ENCODE measurements around the gene CERKL.
A peak's percentile ranks its signal among the peaks of the same experiment; 100 is the strongest.
"Not testable (repeated sequence)": the region's sequence is repeated elsewhere in the genome, so short reads cannot be mapped to it uniquely, and the experiment has no call there.

Gene CERKL, protein sequence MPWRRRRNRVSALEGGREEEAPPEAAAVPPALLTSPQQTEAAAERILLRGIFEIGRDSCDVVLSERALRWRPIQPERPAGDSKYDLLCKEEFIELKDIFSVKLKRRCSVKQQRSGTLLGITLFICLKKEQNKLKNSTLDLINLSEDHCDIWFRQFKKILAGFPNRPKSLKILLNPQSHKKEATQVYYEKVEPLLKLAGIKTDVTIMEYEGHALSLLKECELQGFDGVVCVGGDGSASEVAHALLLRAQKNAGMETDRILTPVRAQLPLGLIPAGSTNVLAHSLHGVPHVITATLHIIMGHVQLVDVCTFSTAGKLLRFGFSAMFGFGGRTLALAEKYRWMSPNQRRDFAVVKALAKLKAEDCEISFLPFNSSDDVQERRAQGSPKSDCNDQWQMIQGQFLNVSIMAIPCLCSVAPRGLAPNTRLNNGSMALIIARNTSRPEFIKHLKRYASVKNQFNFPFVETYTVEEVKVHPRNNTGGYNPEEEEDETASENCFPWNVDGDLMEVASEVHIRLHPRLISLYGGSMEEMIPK

DNA sequence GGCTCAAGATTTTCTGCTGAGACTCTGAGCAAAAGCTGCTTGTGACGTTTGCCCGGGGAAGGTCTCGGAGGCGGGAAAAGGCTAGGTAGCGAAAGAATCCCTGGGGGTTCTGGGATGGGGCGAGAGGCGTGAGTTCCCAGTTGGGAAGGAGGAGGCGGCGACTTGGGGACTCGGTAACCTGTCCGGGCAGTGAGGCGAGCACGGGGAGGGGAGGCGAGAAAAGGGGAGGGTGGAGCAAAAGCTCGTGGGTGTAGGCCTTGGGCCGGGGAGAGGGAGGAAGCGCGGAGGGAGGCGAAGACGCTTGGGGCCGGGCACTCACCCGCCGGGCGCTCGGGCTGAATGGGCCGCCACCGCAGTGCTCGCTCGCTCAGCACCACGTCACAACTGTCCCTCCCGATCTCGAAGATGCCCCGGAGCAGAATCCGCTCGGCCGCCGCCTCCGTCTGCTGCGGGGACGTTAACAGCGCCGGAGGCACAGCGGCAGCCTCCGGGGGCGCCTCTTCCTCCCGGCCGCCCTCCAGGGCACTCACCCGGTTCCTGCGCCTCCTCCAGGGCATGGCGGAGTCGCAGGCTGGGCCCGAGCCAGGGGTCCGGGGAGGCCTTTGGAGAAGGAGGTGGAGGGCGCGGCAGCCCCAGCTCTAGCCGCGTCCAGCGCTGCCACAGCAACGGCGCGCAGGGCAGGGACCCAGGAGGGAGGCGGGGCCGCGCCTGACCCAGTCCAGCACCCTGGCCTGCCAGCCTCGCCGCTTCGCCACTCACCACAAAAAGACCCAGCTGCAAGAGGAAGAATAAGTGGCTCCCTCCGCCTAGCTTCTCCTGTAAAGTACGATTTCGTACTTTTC is at the start of gene CERKL:
Gene CERKL, minus strand, starts transcription at position 656 of the 842 bp plus-strand sequence. Its CDS starts 99 bp downstream, at position 557.
- DNase-seq: no peak

DNA sequence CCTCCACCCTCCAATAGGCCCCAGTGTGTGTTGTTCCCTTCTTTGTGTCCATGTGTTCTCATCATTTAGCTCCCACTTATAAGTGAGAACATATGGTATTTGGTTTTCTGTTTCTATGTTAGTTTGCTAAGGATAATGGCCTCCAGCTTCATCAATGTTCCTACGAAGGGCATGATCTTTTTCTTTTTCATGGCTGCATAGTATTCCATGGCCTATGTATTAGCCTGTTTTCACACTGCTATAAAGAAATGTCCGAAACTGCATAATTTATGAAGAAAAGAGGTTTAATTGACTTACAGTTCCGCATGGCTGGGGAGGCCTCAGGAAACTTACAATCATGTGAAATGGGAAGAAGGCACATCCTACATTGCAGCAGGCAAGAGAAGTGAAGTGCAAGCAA is 45.6 kb upstream of the CERKL start:
- DNase-seq: not testable (repeated sequence)

DNA sequence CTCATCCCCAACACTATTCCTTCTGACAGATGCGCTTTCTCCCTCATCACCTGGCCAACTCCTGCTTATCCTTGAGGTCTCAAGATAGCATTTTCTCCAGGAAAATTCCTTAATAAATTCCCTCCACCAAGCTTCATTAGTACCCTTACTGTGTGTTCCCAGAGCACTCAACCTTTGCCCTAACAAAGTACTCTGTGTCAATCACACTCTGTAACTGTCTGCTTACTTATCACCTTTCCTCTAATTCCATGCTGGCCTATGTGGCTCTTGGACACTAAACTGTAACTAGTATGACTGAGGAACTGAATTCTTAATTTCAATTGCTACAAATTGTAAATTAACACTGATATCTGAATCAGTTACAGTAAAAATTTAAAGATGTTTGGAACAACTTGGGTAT is 41.3 kb upstream of the CERKL start:
- DNase-seq: no peak

DNA sequence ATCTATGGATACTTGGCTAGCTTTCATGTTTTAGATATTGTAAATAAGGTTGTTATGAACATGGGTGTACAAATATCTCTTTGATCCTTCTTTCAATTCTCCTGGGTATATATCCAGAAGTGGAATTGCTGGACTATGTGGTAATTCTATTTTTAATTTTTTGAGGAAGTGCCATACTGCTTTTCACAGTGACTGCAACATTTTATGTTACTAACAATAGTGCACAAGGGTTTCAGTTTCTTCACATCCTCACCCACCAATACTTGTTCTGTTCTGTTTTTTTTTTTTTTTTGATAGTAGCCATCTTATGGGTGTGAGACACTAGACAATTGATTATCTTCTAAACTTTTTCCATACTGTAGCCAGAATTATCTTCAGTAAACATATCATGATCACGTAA is 40.7 kb upstream of the CERKL start:
- no peak for DNase-seq

- DNase-seq: no peak
These were observed 40.2 kb upstream of the CERKL start for GRCh38 chr2:181697126-181697525.

DNA sequence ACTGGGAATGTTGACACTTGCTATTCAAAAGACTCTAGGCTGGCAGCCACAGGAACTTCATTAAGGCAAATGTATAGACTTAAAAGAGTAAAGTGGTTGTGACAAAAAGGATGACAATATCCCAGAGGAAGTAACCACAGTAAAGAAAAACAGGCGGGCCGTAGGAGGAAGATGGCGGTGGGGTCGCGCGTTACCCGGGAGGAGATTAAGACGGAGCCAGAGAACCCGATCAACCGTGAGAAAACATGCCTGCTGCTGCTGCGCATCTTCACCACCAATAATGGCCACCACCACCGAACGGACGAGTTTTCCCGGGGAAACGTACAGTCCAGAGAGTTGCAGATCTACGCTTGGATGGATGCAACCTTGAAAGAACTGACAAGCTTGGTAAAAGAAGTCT is 37.4 kb upstream of the CERKL start:
- no peak for DNase-seq

- no peak for DNase-seq
These were observed 34.0 kb upstream of the CERKL start for GRCh38 chr2:181690860-181691259.

GRCh38 chr2:181686576-181687185 is 29.8 kb upstream of the CERKL start:
- no peak for DNase-seq

GRCh38 chr2:181685150-181685688 is 28.3 kb upstream of the CERKL start:
- no peak for DNase-seq

- peak; percentile 15 for DNase-seq
These were observed 27.7 kb upstream of the CERKL start for GRCh38 chr2:181684454-181685149.

- peak; percentile 17 for DNase-seq
These were observed 26.9 kb upstream of the CERKL start for GRCh38 chr2:181683518-181684453.

DNA sequence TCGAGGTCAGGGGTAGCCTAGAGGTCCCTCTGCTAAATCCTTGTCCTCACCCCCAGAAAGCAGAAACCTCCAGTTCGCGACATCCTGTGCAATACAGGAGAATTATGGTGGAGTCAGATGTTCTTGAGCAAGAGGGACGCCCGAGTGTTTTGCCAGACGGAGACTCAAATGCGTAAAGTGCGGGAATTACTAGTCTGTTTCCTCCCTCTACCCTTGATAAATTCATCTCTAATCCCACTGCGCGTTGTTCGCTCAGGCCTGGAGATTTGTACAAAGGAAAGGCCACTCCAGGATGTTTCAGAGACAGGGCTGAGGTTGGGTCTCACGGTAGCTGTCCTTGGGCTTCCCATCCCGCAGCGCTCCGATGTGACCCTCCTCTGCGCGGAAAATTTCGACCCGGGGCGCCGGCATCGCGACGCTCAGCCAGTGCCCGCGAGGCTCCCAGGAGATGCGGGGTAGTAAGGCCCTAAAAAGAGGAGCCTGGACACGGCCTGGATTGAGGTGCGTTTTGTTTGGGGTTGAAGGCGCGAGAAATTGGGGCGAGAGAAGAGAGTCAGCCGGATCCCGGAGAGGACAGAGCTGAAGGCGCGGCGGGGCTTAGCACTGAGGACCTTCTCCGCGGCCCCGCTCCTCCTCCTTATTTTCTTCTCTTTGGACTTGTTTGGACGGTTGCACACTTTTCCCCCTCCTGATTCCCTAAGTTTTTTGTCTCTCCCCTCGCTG is 26.1 kb upstream of the CERKL start:
- no peak for DNase-seq

- no peak for DNase-seq
These were observed 25.3 kb upstream of the CERKL start for GRCh38 chr2:181682026-181682789.

DNA sequence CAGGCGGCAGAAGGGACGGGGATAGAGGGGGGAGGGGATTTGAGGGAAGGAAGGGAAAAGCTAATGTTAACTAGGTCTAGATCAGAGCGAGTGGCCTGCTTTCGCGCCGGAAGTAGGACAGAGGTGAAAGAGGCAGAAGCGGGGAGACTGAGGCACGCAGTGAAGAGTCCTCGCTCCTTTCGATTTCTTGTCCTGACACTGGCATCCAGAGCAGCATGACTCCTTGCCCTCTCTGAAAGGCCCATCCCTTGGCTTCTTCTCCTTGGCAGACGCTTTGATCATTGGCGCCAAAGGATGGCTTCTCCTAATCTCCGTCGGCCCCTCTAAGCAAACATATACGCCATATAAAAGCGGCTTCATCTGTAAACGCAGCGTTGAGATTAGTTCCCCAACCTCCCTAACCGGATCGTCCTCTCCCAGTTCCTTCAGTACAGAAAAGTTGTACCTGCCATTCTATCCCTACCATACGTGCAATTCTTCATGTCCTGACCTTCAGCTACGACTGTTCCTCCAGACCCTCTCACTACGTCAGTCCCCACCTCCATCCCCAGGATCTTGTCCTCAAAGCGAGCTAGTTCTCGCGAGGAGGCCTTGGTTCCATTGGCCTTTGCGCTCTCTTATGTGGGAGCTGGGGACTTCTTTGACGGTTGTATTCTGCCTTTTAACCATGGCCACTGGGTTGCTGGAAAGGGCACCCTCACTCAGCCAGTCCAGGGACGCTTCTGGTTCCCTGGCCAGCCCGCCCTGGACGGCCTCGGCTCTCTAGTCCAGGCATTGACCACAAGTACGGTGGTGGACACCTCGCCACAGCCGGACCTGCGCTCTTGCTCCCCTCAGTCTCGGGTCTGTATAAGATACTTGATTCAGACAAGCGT is 24.3 kb upstream of the CERKL start:
- no peak for DNase-seq

GRCh38 chr2:181680055-181680936 is 23.4 kb upstream of the CERKL start, which contains the start of gene NEUROD1:
TSS of gene NEUROD1 (minus strand) at chr2:181680517. CDS start at chr2:181678860, 1,657 bp downstream.
- DNase-seq: peak; percentile 14

DNA sequence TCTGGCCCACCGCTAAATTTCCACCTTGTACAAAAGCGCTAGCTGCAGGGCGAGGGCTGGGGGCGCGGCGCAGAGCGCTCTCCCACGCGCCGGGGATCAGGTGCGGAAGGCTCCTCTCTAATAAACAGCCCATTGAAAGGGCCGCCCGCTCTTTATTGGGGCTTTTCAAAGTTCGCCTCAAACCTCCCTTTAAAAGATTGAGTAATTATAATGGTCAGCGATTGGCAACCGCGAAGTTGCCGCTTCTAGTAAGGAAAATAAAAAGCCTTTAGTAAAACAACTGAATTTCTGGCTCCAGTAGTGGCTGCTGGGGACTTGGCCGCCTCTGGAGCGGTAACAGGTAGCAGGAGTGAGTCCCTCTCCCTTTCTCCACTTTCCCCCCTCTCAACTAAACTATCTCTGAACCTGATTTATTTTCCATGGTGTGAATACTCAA is 22.7 kb upstream of the CERKL start:
- no peak for DNase-seq

GRCh38 chr2:181678861-181679543 is 22.1 kb upstream of the CERKL start:
- no peak for DNase-seq

Measured in activated T-cell treated with anti-CD3 and anti-CD28 coated beads, Interleukin-2, amount 50 U/mL, for 1 hour (primary cell).